ENCODE data around the gene TMEM232.
A peak's percentile ranks its signal among the peaks of the same experiment; 100 is the strongest.
"Not testable (repeated sequence)": the region's sequence is repeated elsewhere in the genome, so short reads cannot be mapped to it uniquely, and the experiment has no call there.

TMEM232 gene

DNA sequence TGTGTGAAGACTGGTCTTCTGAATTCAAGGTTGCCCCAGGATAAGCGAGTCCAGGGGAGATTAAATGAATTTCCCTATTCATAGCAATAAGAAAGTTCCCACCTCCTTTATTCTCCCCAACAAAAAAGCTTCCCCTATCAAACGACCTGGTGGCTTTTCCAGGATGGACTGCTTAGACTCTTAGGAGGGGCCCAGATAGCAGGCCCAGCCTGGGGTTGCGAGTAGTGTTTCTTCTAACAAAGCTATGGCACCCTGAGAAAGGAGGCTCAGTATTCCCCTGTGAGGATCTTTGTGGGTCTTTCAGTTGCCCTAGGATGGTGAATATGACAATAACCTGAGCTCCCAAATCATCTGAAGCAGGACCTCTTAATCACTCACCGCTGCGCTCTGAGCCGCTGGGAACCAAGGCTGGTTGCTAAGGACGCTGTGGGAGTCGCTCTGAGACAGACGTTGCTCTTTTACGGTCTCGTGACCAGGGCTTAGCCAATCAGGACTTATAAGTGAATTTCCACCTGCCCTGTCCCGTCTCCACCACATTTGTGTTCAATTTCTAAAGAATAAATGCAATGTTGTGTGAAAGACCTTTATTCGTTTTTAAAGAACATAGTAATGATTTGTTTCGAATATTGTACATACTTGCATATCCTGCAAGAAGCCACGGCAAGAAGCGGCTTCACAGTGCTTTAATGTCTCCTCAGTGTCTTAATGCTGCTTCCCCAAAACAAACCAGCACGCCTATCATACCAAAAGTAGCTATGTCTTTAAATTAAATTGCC, at the start of gene TMEM232:
TSS of gene TMEM232 (minus strand) at position 423 of the 776 bp plus-strand sequence. CDS start 59,319 bp downstream, outside the sequence.
- DNase-seq, result no peak

DNA sequence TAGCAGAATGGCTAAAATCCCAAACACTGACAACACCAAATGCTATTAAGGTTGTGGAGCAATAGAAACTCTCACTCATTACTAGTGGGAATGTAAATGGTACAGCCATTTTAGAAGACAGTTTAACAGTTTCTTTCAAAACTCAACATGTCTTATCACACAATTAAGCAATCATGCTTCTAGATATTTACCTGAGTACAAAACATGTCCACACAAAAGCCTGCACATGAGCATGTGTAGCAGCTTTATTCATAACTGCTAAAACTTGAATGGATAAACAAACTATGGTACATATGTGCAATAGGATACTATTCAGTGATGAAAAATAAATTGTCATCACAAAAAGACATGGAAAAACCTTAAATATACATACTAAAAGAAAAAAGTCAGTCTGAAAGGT, 43.8 kb upstream of the TMEM232 start:
- DNase-seq, result no peak

DNA sequence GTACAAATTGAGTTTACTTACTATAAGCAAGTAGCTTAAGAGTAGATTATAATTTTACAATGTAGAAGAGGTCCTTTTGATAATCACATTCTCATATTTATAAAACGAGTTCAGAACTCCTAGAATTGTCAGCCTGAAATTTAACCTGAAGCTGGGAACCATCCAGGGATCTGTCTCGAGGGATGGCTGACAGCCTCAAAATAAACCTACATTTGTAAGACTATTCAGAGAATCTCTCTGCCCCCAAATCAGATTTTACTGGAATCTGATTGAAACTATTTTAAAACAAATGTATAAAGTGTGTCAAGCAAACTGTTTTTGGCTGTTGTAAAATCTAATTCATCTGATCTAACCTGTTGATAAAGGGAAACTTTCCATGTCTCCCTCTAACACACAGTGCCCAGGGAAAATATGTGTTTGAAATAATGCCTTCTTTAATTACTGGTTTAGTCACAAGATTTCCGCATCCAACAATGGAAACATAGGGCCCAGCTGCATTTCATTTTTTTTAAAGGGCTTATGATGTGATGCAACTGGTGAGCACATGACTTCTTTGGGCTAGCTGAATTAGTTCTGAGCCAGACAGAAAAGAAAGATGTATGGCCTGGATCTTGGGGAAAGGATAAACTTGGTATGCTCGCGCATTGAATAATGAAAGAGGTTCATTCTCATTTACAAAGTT, 42.7 kb upstream of the TMEM232 start:
- DNase-seq, result peak; percentile 21

DNA sequence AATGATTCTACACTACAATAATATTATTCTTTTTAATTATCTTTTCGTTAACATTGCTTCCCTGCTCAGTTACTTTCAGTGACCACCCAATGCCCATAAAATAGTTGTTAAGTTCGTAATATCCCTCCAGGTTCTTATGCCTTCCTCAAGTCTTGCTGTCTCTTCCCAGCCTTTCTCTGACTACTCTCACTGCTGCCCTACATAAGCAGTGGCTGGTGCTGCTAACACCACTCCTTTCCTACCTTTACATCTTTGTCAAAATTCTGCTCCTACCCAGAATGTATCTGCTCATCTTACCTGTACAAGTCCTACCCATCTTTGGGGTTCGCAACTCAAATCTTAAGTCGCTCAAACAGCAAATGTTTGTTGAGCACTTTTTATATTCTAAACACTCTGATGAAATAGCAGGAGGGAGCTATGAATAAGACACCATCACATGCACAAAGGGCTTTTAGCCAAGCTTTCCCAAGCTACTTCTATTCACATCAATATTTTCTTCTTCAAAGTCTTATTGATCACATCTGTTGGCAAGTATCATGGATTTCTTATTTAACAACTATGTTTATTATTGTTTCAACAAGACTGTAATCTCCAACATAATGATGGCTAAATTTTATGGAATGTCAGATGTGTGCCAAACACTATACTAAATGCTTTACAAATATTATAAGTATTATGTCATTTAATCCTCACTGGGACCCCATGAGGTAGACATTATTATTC, 41.8 kb upstream of the TMEM232 start:
- no peak for DNase-seq

DNA sequence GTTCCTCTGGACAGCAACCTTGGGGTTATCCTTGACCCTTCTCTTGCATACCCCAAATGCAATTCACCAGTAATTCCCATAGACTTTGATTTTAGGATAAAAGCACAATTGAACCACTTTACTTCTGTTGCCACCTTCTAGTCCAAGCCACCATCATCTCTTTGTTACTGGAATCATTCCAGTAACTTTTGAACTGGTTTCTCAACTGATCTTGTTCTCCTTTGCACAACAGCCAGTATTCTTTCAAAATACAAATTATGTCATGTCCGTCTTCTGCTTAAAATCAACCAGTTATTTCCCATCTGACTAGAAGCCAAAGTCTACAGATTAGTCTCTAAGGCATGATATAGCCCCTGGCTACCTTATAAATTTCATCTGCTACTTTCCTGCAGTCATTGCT, 33.7 kb upstream of the TMEM232 start:
- DNase-seq, result no peak

DNA sequence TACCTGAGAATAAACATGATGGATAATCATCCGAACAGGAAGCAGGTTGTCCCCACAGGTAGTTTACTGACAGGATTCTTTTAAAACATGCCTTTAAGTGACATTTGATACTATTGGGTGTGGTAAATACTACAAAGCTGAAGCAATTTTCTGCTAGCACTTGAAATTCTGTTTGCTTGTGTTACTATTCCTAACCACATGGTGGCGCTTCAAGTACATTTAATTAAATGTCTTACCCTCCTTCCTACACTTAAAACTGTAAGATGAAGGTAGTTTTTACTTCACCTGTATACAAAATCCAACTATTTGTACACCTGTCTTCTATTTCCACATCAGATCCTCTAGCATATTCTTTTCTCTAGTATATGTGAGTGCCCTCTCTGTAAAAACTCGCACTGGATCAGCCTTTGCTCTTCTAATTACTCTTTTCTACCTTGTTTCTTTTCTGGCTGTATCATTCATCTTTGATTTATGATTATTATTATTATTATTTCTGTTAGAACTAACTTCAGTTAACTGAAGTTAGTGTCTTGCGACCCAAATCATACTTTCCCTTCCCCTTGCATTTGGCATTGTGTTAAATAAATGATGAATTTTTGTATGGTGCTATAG, 30.8 kb upstream of the TMEM232 start:
- no peak for DNase-seq

DNA sequence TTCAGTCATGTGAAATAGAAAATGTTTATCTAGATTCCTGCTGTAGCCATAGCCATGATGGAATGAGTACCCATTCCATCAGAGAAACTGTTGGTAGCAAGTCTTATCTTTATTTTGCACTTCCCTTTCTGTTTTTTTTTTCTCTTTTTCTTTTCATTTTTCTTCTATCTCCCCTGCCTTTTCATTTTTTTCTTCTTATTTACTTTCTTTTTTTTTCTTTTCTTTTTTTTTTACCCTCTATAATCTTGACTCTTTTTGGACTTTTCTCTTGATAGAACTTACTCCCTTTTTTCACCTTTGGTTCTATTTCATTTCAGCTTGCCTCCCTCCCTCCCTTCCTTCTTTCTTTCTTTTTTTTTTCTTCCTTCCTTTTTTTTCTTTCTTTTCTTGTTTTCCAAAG, 27.7 kb upstream of the TMEM232 start:
- DNase-seq, result no peak

DNA sequence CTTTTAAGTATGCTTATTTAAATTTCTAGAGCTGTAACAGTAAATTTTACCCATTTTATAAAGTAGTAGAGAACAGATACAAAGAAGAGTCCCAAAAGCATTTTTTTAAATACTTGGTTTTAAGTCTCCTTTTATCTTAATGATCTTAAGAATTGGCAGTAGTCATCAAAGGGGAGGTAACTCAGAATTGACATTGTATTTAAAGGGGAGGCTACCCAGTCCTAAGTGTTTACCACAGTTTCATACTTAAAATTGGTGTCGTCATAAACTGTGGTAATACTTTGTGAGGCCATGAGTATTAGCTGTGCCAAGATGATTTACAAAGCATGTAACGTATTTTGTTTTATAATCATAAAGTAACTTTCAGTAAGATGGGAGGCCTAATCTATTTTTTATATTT, 27.1 kb upstream of the TMEM232 start:
- DNase-seq, result no peak

DNA sequence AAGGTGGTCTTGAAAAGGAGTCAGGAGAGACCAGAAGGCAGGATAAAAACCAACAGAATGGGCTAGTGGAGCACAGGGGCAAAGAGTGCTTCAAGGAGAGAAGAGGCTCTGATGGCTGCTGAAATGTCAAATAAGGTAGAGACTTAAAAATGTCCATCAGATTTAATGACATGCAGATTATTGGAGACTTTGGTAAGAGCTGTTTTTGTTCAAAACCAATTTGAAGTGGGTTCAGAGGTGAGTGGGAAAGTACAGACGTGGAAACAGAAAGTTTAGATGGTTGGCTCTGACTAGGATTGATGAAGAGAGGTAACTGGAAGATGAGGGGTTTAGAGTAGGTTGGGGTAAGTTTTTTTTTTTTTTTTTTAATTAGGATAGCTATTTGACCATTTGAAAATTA, 26.5 kb upstream of the TMEM232 start:
- DNase-seq, result no peak

DNA sequence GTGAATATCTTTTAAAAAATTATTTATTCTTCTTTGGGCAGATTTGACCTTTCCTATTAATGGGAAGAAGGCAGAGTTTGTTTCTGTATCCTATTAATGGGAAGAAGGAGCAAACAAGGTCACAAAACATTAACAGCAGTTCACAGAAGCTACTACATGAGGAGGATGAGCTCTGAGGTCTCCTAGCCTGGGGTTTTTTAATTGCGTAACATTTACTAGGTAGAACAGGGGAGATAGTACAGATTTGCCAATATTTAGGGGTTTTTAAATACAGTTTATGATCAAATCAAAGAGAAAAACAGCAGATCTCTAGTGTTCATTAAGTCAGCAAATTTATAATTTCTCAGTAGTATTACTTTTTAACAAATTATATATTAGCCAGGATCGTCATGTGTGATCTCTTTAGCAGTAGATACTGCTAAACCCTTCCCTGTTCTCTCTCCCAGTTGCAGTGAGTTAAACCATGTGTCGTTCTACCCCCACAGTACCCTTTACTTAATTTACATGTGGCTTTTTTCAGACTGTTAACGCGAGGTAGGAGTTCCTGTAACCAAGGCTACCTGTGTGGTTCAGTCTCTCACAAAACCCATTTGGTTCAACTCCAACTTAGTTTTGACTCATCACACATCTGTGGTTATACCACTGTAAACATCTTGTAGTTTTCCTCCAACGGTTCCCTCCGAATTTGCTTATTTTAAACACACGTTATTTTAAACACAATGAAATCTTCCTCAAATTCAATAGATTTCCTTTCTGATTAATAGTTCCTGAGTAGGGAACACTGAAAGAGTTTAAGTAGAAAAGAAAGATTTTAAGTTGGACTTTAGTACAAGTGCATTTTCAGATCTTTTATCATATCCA, 25.7 kb upstream of the TMEM232 start:
- DNase-seq, result no peak

DNA sequence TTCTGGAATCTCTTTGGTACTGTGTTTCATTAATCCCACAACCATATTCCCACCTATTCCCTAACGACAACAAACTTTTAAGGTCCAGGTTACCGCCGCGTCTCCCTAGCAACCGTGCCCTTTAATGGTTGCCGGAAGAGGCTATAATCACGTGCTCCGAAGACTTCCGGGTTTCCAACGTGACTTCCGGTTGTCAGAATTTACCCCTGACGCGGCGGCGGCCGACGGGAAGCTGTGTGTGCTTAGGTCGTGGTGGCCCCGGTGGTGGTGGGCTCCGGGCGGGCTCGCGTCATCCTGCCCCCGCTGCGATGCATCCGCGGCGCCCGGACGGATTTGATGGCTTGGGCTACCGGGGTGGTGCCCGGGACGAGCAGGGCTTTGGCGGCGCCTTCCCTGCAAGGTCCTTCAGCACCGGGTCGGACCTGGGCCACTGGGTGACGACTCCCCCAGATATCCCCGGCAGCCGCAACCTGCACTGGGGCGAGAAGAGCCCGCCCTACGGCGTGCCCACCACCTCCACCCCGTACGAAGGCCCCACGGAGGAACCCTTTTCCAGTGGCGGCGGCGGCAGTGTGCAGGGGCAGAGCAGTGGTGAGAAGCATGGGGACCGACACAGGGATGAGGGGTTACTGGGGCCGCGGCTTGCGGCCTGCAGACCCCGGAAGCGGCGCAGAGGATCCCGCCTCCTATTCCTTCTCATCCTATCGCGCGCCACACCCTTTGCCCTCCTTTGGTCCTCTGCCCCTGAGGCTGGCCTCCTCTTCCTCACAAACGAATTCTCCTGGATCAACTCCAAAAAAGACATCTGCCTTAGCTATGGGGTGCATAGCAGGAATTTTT, 12.6 kb upstream of the TMEM232 start, which contains the start of gene SLC25A46:
TSS of gene SLC25A46 (plus strand) at position 196 of the 840 bp plus-strand sequence. CDS start at position 309, 113 bp downstream.
- DNase-seq, result peak; percentile 45

DNA sequence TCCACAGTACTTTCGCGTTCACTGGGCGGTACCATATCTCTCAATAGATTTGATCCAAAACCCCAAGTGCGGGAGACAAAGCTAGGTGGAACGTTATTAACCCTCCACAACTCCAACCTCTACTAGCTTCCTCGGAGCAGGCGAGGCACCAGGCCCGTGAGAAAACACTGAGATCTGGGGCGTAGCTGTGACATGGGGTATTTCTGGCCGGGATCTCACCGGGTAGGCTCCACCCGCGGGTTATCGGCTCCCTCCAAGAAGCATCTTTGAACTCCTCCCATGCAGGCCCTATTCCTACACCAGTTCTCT, 12.0 kb upstream of the TMEM232 start:
- no peak for DNase-seq

DNA sequence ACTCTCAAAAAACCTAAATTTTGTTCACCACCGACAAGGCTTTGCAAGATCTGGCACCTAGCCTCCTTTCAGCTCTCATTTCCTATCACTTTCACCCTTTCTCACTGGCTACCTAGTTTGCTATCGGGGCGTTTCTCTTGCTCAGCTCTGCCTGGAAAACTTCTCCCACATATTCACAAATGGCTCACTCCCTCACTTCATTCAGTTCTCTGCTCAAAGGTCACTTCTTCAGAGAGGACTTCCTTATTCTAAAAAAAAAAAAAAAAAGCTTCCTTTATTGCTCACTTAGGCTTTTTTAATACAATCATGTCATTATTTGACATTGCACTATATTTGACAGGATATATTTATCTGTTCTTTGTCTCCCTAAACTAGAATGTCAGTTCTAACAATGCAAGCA, 10.3 kb upstream of the TMEM232 start:
- DNase-seq, result no peak

DNA sequence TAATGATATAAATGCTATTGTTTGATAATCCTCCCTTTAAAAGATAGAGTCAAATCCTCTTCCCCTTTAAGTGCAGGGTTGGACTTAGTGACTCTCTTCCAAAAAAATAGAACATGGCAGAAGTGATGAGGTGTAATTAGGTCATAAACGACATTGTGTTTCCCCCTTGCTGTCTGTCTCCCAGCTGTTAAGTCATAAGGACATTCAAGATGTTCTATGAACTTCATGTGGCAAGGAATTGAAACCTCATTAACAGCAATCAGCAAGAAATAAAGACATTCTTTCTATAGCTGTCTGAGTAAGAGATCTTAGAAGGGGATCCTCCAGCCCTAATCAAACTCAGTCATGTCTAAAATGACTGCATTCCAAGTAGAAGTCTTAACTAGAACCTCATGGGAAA, 9.1 kb upstream of the TMEM232 start:
- DNase-seq, result no peak

DNA sequence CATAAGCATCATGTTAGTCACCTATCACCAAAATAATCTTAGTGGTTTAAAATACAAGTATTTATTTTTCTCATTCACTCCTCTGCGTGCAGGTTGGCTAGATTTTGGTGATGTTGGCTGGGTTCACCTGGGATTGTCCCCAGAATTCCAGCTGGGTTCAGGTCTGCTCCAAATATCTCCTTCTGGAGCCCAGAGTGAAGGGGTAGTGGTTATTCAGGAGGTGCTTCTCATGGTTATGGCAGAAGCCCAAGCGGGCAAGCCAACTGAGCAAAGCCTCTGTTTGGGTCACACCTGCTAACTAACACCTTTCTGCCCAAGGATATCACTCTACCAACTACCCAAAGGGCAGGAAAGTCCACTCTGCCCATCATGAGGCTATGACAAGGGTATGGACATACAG, 7.6 kb upstream of the TMEM232 start:
- DNase-seq, result no peak

DNA sequence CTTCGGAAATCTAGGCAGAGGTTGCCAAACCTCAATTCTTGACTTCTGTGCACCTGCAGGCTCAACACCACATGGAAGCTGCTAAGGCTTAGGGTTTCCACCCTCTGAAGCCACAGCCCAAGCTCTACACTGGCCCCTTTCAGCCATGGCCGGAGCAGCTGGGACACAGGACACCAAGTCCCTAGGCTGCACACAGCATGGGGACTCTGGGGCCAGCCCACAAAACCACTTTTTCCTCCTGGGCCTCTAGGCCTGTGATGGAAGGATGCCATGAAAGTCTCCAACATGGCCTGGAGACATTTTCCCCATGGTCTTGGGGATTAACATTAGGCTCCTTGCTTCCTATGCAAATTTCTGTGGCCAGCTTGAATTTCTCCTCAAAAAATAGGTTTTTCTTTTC, 5.0 kb upstream of the TMEM232 start:
- not testable (repeated sequence) for DNase-seq

DNA sequence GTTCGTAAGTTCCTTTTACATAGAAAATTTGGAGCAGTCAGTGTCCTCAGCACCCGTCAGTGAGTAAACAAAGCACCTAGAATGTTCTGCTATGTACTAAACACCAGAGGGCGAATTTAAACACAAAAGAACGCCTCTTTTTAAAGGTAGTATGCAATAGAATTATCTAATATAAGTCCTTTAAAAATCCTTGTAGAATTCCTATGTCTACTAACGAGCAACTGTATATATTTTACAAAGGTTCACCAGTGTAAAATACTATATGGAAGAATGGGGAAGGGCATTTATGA, 499 bp upstream of the TMEM232 start:
- no peak for DNase-seq

DNA sequence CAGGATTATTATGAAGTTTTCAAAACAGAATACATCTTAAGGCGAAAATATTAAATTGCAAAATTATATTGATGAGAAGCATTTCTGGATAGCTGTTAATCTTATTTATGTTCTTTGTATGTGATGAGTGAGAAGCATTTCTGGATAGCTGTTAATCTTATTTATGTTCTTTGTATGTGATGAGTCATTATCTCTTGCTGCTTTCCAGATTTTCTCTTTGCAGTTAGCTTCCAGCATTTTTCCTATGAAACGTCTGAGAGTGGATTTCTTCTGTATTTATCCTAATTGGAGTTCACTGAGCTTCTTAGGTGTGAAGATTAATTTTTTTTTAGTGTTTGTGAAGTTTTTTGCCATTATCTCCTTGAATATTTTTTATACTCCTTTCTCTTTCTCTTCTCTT, 8.2 kb downstream of the TMEM232 start:
- DNase-seq, result no peak

DNA sequence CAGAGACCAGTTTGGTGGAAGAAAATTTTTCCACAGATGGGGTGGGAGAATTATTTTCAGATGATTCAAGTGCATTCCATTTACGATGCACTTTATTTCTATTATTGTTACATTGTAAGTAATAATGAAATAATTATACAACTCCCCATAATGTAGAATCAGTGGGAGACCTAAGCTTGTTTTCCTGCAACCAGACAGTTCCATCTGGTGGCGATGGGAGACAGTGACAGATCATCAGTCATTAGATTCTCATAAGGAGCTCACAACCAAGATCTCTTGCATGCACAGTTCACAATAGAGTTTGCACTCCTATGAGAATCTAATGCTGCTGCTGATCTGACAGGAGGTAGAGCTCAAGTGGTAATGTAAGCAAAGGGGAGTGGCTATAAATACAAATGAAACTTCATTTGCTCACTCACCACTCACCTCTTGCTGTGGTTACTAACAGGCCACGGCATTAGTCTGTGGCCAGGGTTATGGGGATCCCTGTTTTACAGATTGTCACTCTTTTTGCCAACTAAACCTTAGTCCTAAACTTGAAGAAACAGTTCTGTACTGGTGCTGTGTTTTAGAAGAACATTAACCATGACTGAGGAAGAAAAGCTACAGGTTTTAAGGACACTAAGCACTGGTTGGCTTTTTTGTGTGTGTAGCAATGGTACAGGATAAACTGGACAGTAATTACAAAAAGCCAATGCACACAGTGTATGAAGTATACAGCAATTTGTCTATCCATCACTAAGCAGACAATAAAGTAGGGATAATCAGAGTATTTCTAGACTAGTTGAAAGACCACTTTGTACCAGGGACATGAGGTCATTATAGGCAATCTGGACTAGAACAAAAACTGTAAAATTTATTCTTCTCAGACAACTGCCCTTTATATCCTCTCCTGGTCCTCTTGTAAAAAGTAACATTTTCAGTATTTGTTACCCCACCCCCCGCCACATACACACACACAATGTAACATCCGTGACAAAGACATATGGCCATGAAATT, 9.9 kb downstream of the TMEM232 start:
- no peak for DNase-seq

DNA sequence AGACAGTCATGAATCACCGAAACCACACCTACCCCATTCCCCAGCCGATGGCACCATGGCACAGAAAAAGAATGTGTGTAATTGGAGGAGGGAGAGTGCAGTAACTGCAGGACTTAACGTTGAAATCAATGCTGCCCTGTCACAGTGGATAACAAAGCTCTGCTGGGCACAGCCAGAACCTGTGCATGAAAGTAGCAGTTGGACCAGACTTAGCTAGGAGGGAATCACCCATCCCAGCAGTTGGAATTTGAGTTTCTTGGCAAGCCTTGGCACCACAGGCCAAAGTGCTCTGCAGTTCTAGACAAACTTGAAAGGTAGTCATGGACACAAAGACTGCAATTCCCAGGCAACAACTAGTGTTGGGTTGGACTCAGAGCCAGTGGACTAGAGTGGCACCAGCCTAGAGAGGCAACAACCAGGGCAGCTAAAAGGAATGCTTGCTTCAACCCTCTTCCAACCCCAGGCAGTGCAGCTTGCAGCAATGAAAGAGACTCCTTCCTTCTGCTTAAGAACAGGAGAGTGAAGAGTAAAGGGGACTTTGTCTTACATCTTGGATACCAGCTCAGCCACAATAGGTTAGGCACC, 19.1 kb downstream of the TMEM232 start:
- DNase-seq, result no peak

Measured in GF-D8 (cell line).